ENCODE results near the gene INMT. TPM values are rescaled to one million over a fixed set of nuclear protein-coding genes. Genes with fewer than 3 reads are reported as not detected.

The INMT gene
- total and polyA plus RNA-seq, 4 donors: 0.84 to 130 (median 28.6) TPM

GRCh38 chr7:30779574-30779973 is 27.6 kb downstream of the INMT start:
- Histone ChIP-seq H3K9me3 (ENCODE audit: control insufficient read depth in 4 of 4, low read length in 3 of 4) (no peaks in the 10 kb centered on the region), H3K36me3 (ENCODE audit: control insufficient read depth in 4 of 4, insufficient read depth in 3 of 4, low read depth in 1 of 4, low read length in 3 of 4) (peaks cover 3 to 6% (median 4%) of the 10 kb centered on the region in 4 donors), H3K27me3 (ENCODE audit: control insufficient read depth in 4 of 4, insufficient read depth in 4 of 4, low read length in 3 of 4) (no peaks in the 10 kb centered on the region), H3K27ac (ENCODE audit: low read depth in 1 of 2, low read length in 2 of 2) (no peak overlapping the region), H3K4me3 (ENCODE audit: low read depth in 1 of 3, low read length in 3 of 3) (no peak overlapping the region), H3K4me1 (ENCODE audit: control insufficient read depth in 4 of 4, insufficient read depth in 4 of 4, low read length in 3 of 4) (no peaks in the 10 kb centered on the region), H3K9ac (ENCODE audit: low read depth in 1 of 2, low read length in 2 of 2) (no peak overlapping the region)
- no peak for TF ChIP-seq MAX (IDR thresholded peaks at IDR 0.05)
- TF ChIP-seq YY1 (IDR thresholded peaks at IDR 0.05): no peak
- TF ChIP-seq EGR1 (IDR thresholded peaks at IDR 0.05; ENCODE audit: low read depth in 2 of 2): no peak
- TF ChIP-seq, protein P1, sequence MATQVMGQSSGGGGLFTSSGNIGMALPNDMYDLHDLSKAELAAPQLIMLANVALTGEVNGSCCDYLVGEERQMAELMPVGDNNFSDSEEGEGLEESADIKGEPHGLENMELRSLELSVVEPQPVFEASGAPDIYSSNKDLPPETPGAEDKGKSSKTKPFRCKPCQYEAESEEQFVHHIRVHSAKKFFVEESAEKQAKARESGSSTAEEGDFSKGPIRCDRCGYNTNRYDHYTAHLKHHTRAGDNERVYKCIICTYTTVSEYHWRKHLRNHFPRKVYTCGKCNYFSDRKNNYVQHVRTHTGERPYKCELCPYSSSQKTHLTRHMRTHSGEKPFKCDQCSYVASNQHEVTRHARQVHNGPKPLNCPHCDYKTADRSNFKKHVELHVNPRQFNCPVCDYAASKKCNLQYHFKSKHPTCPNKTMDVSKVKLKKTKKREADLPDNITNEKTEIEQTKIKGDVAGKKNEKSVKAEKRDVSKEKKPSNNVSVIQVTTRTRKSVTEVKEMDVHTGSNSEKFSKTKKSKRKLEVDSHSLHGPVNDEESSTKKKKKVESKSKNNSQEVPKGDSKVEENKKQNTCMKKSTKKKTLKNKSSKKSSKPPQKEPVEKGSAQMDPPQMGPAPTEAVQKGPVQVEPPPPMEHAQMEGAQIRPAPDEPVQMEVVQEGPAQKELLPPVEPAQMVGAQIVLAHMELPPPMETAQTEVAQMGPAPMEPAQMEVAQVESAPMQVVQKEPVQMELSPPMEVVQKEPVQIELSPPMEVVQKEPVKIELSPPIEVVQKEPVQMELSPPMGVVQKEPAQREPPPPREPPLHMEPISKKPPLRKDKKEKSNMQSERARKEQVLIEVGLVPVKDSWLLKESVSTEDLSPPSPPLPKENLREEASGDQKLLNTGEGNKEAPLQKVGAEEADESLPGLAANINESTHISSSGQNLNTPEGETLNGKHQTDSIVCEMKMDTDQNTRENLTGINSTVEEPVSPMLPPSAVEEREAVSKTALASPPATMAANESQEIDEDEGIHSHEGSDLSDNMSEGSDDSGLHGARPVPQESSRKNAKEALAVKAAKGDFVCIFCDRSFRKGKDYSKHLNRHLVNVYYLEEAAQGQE (IDR thresholded peaks at IDR 0.05): no peak
- TF ChIP-seq JUND (IDR thresholded peaks at IDR 0.05): no peak
- TF ChIP-seq, protein P2, sequence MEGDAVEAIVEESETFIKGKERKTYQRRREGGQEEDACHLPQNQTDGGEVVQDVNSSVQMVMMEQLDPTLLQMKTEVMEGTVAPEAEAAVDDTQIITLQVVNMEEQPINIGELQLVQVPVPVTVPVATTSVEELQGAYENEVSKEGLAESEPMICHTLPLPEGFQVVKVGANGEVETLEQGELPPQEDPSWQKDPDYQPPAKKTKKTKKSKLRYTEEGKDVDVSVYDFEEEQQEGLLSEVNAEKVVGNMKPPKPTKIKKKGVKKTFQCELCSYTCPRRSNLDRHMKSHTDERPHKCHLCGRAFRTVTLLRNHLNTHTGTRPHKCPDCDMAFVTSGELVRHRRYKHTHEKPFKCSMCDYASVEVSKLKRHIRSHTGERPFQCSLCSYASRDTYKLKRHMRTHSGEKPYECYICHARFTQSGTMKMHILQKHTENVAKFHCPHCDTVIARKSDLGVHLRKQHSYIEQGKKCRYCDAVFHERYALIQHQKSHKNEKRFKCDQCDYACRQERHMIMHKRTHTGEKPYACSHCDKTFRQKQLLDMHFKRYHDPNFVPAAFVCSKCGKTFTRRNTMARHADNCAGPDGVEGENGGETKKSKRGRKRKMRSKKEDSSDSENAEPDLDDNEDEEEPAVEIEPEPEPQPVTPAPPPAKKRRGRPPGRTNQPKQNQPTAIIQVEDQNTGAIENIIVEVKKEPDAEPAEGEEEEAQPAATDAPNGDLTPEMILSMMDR (IDR thresholded peaks at IDR 0.05; ENCODE audit: low read depth, low read length, missing input control): no peak
- no peak for TF ChIP-seq FOXA1 (IDR thresholded peaks at IDR 0.05)
- no peak for TF ChIP-seq ATF3 (IDR thresholded peaks at IDR 0.05)
- WGBS: 75% methylated on average over 5 of the region's 5 CpGs
- DNase-seq (ENCODE audit: low spot score): no peak

- DNase-seq (ENCODE audit: low spot score): no peak
- Histone ChIP-seq H3K4me1 (ENCODE audit: control insufficient read depth in 4 of 4, insufficient read depth in 4 of 4, low read length in 3 of 4) (no peaks in the 10 kb centered on the region), H3K9ac (ENCODE audit: low read depth in 1 of 2, low read length in 2 of 2) (no peak overlapping the region), H3K4me3 (ENCODE audit: low read depth in 1 of 3, low read length in 3 of 3) (no peak overlapping the region), H3K27me3 (ENCODE audit: control insufficient read depth in 4 of 4, insufficient read depth in 4 of 4, low read length in 3 of 4) (no peaks in the 10 kb centered on the region), H3K27ac (ENCODE audit: low read depth in 1 of 2, low read length in 2 of 2) (no peak overlapping the region), H3K9me3 (ENCODE audit: control insufficient read depth in 4 of 4, low read length in 3 of 4) (no peaks in the 10 kb centered on the region), H3K36me3 (ENCODE audit: control insufficient read depth in 4 of 4, insufficient read depth in 3 of 4, low read depth in 1 of 4, low read length in 3 of 4) (peaks cover 3 to 9% (median 4%) of the 10 kb centered on the region in 4 donors)
- TF ChIP-seq ATF3 (IDR thresholded peaks at IDR 0.05): no peak
- TF ChIP-seq, protein P1 (IDR thresholded peaks at IDR 0.05): no peak
- no peak for TF ChIP-seq RAD21 (IDR thresholded peaks at IDR 0.05)
- TF ChIP-seq JUND (IDR thresholded peaks at IDR 0.05): no peak
- no peak for TF ChIP-seq SP1 (IDR thresholded peaks at IDR 0.05)
- TF ChIP-seq TAF1 (conservative IDR thresholded peaks at IDR 0.05): no peak
- no peak for TF ChIP-seq YY1 (IDR thresholded peaks at IDR 0.05)
- no peak for TF ChIP-seq FOXA2 (IDR thresholded peaks at IDR 0.05)
- no peak for TF ChIP-seq NR2F2 (IDR thresholded peaks at IDR 0.05)
- no peak for TF ChIP-seq HNF4A (conservative IDR thresholded peaks at IDR 0.05)
- no peak for TF ChIP-seq EGR1 (IDR thresholded peaks at IDR 0.05; ENCODE audit: low read depth in 2 of 2)
- no peak for TF ChIP-seq ZBTB33 (IDR thresholded peaks at IDR 0.05)
- no peak for TF ChIP-seq MAX (IDR thresholded peaks at IDR 0.05)
- no peak for TF ChIP-seq RXRA (IDR thresholded peaks at IDR 0.05)
- TF ChIP-seq GABPA (IDR thresholded peaks at IDR 0.05 in 1 of 2, conservative IDR thresholded peaks at IDR 0.05 in 1 of 2): no peak
- TF ChIP-seq HNF4G (IDR thresholded peaks at IDR 0.05): no peak
- 85% methylated on average over 4 of the region's 4 CpGs for WGBS
Observed at GRCh38 chr7:30780941-30781340, 29.0 kb downstream of the INMT start.
